ENCODE measurements around the gene MXI1.

The MXI1 gene

DNA sequence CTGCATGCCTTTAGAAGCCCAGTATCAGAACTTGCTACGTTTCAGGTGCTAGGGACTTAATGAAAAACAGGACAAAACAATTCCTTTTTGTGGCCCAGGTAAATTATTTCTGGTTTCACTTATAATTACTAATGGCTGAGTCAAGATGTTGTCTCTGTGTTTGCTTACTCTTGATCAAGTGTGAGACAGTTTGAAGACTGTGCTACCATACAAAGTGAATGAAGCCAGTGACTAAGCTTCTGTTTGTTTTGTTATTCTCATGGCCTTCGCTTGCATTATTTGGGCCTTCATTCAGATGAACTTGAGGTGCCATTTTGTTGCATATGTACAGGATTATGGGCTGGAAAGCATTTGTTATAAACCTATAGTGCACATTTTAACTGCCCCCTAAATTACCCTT, 79.4 kb downstream of the MXI1 start:
- no peak overlapping the region for H3K27ac ChIP-seq (ENCODE audit: low read depth, low read length)

DNA sequence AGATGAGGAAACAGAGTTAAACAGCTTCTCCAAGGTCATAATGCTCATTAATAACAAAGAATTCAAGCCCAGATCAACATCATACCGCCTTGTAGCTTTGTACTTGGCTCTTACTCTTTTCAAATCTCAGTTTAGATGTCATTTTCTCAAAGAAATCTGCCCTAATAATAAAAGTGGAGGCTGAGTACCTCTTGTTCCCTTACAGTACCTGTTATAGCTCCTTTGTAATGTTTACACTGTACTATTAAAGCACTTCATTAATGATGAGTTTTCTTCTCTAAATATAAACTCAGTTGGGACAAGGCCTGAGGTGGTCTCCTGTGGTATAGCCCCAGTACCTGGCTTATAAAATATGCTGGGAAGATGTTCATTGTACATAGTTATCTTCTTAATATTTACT, 89.6 kb downstream of the MXI1 start:
- TF ChIP-seq, protein P1, sequence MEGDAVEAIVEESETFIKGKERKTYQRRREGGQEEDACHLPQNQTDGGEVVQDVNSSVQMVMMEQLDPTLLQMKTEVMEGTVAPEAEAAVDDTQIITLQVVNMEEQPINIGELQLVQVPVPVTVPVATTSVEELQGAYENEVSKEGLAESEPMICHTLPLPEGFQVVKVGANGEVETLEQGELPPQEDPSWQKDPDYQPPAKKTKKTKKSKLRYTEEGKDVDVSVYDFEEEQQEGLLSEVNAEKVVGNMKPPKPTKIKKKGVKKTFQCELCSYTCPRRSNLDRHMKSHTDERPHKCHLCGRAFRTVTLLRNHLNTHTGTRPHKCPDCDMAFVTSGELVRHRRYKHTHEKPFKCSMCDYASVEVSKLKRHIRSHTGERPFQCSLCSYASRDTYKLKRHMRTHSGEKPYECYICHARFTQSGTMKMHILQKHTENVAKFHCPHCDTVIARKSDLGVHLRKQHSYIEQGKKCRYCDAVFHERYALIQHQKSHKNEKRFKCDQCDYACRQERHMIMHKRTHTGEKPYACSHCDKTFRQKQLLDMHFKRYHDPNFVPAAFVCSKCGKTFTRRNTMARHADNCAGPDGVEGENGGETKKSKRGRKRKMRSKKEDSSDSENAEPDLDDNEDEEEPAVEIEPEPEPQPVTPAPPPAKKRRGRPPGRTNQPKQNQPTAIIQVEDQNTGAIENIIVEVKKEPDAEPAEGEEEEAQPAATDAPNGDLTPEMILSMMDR (IDR thresholded peaks at IDR 0.05; ENCODE audit: low read depth, low read length, poor library complexity, severe bottlenecking), result no peak
- TF ChIP-seq EZH2phosphoT487 (IDR thresholded peaks at IDR 0.05; ENCODE audit: borderline replicate concordance, low read length), result no peak
- peaks cover 3% of the 10 kb centered on the region for H3K4me1 ChIP-seq (ENCODE audit: control insufficient read depth, low read length)
- H3K27me3 ChIP-seq (ENCODE audit: control insufficient read depth, low read length), result no peaks in the 10 kb centered on the region
- H3K27ac ChIP-seq (ENCODE audit: low read depth, low read length), result no peak overlapping the region
- no peaks in the 10 kb centered on the region for H3K9me3 ChIP-seq (ENCODE audit: control insufficient read depth, insufficient read depth, low read length)
- H3K4me3 ChIP-seq (ENCODE audit: low read length), result no peak overlapping the region
- no peak overlapping the region for H3K4me2 ChIP-seq (ENCODE audit: low read length)
- 0 out of 2 replicates have a peak, but pooled peaks cover 6% of the 10 kb centered on the region for H4K20me1 ChIP-seq (ENCODE audit: control insufficient read depth, insufficient read depth, low read depth, low read length)
- H3K79me2 ChIP-seq (ENCODE audit: control insufficient read depth, low read length), result peaks cover 35% of the 10 kb centered on the region
- no peaks in the 10 kb centered on the region for H3K9me2 ChIP-seq (replicated peaks; ENCODE audit: control insufficient read depth, low read length)
- H3K36me3 ChIP-seq (ENCODE audit: control insufficient read depth, low read length), result peaks cover 98% of the 10 kb centered on the region
- no peaks in the 10 kb centered on the region for H3F3A ChIP-seq (ENCODE audit: control insufficient read depth, insufficient read depth)

More for the DNA sequence above, 79.4 kb downstream of the MXI1 start:
- peaks cover 9% of the 10 kb centered on the region for H3K4me1 ChIP-seq (ENCODE audit: control insufficient read depth, low read length)
- H3K36me3 ChIP-seq (ENCODE audit: control insufficient read depth, low read length), result peaks cover 66% of the 10 kb centered on the region
- no peaks in the 10 kb centered on the region for H4K20me1 ChIP-seq (ENCODE audit: control insufficient read depth, insufficient read depth, low read depth, low read length)
- TF ChIP-seq EZH2phosphoT487 (IDR thresholded peaks at IDR 0.05; ENCODE audit: borderline replicate concordance, low read length), result no peak
- TF ChIP-seq, protein P1 (IDR thresholded peaks at IDR 0.05; ENCODE audit: low read depth, low read length, poor library complexity, severe bottlenecking), result no peak
- H3K4me3 ChIP-seq (ENCODE audit: low read length), result no peak overlapping the region
- H3K9me3 ChIP-seq (ENCODE audit: control insufficient read depth, insufficient read depth, low read length), result no peaks in the 10 kb centered on the region
- H3K4me2 ChIP-seq (ENCODE audit: low read length), result no peak overlapping the region
- H3K9me2 ChIP-seq (replicated peaks; ENCODE audit: control insufficient read depth, low read length), result no peaks in the 10 kb centered on the region
- no peaks in the 10 kb centered on the region for H3K79me2 ChIP-seq (ENCODE audit: control insufficient read depth, low read length)
- no peaks in the 10 kb centered on the region for H3F3A ChIP-seq (ENCODE audit: control insufficient read depth, insufficient read depth)
- no peaks in the 10 kb centered on the region for H3K27me3 ChIP-seq (ENCODE audit: control insufficient read depth, low read length)

DNA sequence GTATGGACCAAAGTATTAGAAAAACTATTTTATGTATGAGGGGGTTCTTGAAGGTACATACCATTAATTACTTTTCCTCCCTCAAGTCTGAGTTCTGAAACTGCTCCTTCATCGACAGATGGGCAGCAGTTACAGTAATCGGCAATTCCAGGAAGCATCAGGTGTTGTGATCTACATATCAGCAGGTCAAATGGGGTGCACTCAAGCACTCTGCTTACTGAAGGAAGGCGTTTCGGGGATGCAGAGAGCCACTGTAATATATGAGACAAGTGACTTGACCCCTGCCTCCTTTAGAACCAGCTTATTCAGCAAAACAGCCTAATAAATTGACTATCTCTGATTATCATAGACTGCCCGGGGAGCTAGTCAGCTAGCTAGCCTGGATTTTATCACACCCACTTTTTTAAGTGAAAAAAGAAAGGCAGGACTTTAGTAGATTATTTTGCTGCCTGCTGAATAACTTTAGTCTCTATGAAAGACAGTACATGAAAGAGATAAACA, 93.1 kb downstream of the MXI1 start:
- Histone ChIP-seq H3K36me3 (ENCODE audit: control insufficient read depth, low read length) (peaks cover 86% of the 10 kb centered on the region), H3K4me3 (ENCODE audit: low read length) (no peak overlapping the region)

More for the DNA sequence above, 93.1 kb downstream of the MXI1 start:
- H3K79me2 ChIP-seq (ENCODE audit: control insufficient read depth, low read length), result peaks cover 64% of the 10 kb centered on the region
- no peaks in the 10 kb centered on the region for H3K9me2 ChIP-seq (replicated peaks; ENCODE audit: control insufficient read depth, low read length)
- peaks cover 24% of the 10 kb centered on the region for H3K4me1 ChIP-seq (ENCODE audit: control insufficient read depth, low read length)
- no peaks in the 10 kb centered on the region for H3K27me3 ChIP-seq (ENCODE audit: control insufficient read depth, low read length)
- H3F3A ChIP-seq (ENCODE audit: control insufficient read depth, insufficient read depth), result 0 out of 2 replicates have a peak, but pooled peaks cover 4% of the 10 kb centered on the region
- no peak overlapping the region for H3K4me2 ChIP-seq (ENCODE audit: low read length)
- 0 out of 2 replicates have a peak, but pooled peaks cover 8% of the 10 kb centered on the region for H4K20me1 ChIP-seq (ENCODE audit: control insufficient read depth, insufficient read depth, low read depth, low read length)
- TF ChIP-seq EZH2phosphoT487 (IDR thresholded peaks at IDR 0.05; ENCODE audit: borderline replicate concordance, low read length), result no peak
- TF ChIP-seq, protein P1 (IDR thresholded peaks at IDR 0.05; ENCODE audit: low read depth, low read length, poor library complexity, severe bottlenecking), result no peak
- H3K27ac ChIP-seq (ENCODE audit: low read depth, low read length), result no peak overlapping the region
- no peaks in the 10 kb centered on the region for H3K9me3 ChIP-seq (ENCODE audit: control insufficient read depth, insufficient read depth, low read length)
